OCI-LY3 (cell line): Measurements from ENCODE around the gene DENND1A.

ENCODE experiments used
- H2AFZ ChIP-seq: fragments of 200-600, 300-600 bp; shearing (Covaris generic); 2 replicates; pipeline ENCODE4 v1.6.0; 2014; ENCODE audit warnings: antibody characterized with exemption, low read depth, low read length
- H3K27ac ChIP-seq: fragments of 200-600, 300-600 bp; sonication (generic); 2 replicates; pipeline ENCODE4 v1.5.1; 2014; ENCODE audit warnings: mild to moderate bottlenecking, low read length, moderate library complexity, mixed read lengths
- H3K27me3 ChIP-seq: fragments of 200-600, 300-600 bp; sonication (generic); 2 replicates; pipeline ENCODE4 v1.6.1; 2014; ENCODE audit warnings: low read depth, low read length, mixed read lengths
- H3K36me3 ChIP-seq: fragments of 200-600, 300-600 bp; sonication (generic); replicated peaks from 2 replicates; pipeline ENCODE3; 2014; ENCODE audit warnings: low read depth, low read length, mixed read lengths
- H3K4me1 ChIP-seq: fragments of 300-600, 200-600 bp; sonication (generic); 2 replicates; pipeline ENCODE4 v1.6.1; 2014; ENCODE audit warnings: low read length, mixed read lengths
- H3K4me2 ChIP-seq: fragments of 200-600, 300-600 bp; sonication (generic); 2 replicates; pipeline ENCODE4 v1.6.1; 2014; ENCODE audit warnings: low read length, mixed read lengths
- H3K4me3 ChIP-seq: fragments of 300-600, 200-600 bp; sonication (generic); 2 replicates; pipeline ENCODE4 v1.5.1; 2014; ENCODE audit warnings: antibody characterized with exemption, mild to moderate bottlenecking, low read length, moderate library complexity
- H3K79me2 ChIP-seq: fragments of 300-600, 200-600 bp; shearing (Covaris generic); 2 replicates; pipeline ENCODE4 v1.6.1; 2014; ENCODE audit warnings: mild to moderate bottlenecking, low read length, mixed read lengths
- H3K9ac ChIP-seq: fragments of 300-600, 200-600 bp; shearing (Covaris generic); 2 replicates; pipeline ENCODE4 v1.6.0; 2014; ENCODE audit warnings: mild to moderate bottlenecking, low read length, moderate library complexity
- H3K9me3 ChIP-seq: fragments of 200-600, 300-600 bp; shearing (Covaris generic); 2 replicates; pipeline ENCODE4 v1.6.1; 2014; ENCODE audit warnings: low read length, mixed read lengths; ENCODE audit not compliant: insufficient read depth
- H4K20me1 ChIP-seq: fragments of 200-600, 300-600 bp; sonication (generic); 2 replicates; pipeline ENCODE4 v1.6.1; 2016; ENCODE audit warnings: low read length, mixed read lengths; ENCODE audit not compliant: insufficient read depth
- EZH2phosphoT487 ChIP-seq: fragments of 200-600 bp; shearing (Covaris generic); IDR thresholded peaks from 2 replicates; pipeline ENCODE4 v1.6.1; 2018; ENCODE audit warnings: antibody characterized with exemption, mixed run types, low read depth
- TF ChIP-seq, protein P1 (sequence below): fragments of 200-600, 300-600 bp; sonication (generic); IDR thresholded peaks from 2 replicates; pipeline ENCODE4 v1.5.1; 2014; ENCODE audit warnings: antibody characterized with exemption, low read length, low read depth

The DENND1A gene

GRCh38 chr9:123338710-123339665, 590.9 kb downstream of the DENND1A start:
- Histone ChIP-seq H3K9ac (peak overlapping the region; percentile 37; the same call in 1 of the 2 replicates), H2AFZ (peak overlapping the region; percentile 93), H4K20me1 (no peaks in the 10 kb centered on the region), H3K27ac (no peak overlapping the region), H3K4me1 (peaks cover 33% of the 10 kb centered on the region), H3K4me2 (peak overlapping the region; percentile 100), H3K4me3 (peak overlapping the region; percentile 80), H3K36me3 (no peaks in the 10 kb centered on the region), H3K79me2 (no peaks in the 10 kb centered on the region), H3K9me3 (no peaks in the 10 kb centered on the region; the same call in 1 of the 2 replicates), H3K27me3 (no peaks in the 10 kb centered on the region; the same call in 1 of the 2 replicates)
- TF ChIP-seq, protein P1, sequence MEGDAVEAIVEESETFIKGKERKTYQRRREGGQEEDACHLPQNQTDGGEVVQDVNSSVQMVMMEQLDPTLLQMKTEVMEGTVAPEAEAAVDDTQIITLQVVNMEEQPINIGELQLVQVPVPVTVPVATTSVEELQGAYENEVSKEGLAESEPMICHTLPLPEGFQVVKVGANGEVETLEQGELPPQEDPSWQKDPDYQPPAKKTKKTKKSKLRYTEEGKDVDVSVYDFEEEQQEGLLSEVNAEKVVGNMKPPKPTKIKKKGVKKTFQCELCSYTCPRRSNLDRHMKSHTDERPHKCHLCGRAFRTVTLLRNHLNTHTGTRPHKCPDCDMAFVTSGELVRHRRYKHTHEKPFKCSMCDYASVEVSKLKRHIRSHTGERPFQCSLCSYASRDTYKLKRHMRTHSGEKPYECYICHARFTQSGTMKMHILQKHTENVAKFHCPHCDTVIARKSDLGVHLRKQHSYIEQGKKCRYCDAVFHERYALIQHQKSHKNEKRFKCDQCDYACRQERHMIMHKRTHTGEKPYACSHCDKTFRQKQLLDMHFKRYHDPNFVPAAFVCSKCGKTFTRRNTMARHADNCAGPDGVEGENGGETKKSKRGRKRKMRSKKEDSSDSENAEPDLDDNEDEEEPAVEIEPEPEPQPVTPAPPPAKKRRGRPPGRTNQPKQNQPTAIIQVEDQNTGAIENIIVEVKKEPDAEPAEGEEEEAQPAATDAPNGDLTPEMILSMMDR, result no peak
- TF ChIP-seq EZH2phosphoT487, result no peak

GRCh38 chr9:123337971-123338370, 592.0 kb downstream of the DENND1A start:
- H3K27me3 ChIP-seq, result no peaks in the 10 kb centered on the region; the same call in 1 of the 2 replicates
- H3K4me1 ChIP-seq, result peaks cover 24% of the 10 kb centered on the region
- no peak overlapping the region for H3K4me3 ChIP-seq
- no peaks in the 10 kb centered on the region for H3K36me3 ChIP-seq
- no peak overlapping the region for H3K4me2 ChIP-seq
- H3K79me2 ChIP-seq, result no peaks in the 10 kb centered on the region
- no peak for TF ChIP-seq EZH2phosphoT487
- TF ChIP-seq, protein P1, result no peak
- H4K20me1 ChIP-seq, result no peaks in the 10 kb centered on the region
- H3K9ac ChIP-seq, result no peak overlapping the region
- no peak overlapping the region for H3K27ac ChIP-seq
- H2AFZ ChIP-seq, result no peak overlapping the region
- no peaks in the 10 kb centered on the region; the same call in 1 of the 2 replicates for H3K9me3 ChIP-seq

- Histone ChIP-seq H4K20me1 (no peaks in the 10 kb centered on the region), H3K9ac (no peak overlapping the region), H3K36me3 (no peaks in the 10 kb centered on the region), H3K4me3 (no peak overlapping the region), H3K79me2 (no peaks in the 10 kb centered on the region), H2AFZ (no peak overlapping the region), H3K27ac (no peak overlapping the region), H3K9me3 (no peaks in the 10 kb centered on the region; the same call in 1 of the 2 replicates), H3K4me2 (no peak overlapping the region), H3K4me1 (peaks cover 24% of the 10 kb centered on the region), H3K27me3 (no peaks in the 10 kb centered on the region; the same call in 1 of the 2 replicates)
- no peak for TF ChIP-seq EZH2phosphoT487
- TF ChIP-seq, protein P1, result no peak
These were observed 593.0 kb downstream of the DENND1A start for GRCh38 chr9:123336959-123337358.

DNA sequence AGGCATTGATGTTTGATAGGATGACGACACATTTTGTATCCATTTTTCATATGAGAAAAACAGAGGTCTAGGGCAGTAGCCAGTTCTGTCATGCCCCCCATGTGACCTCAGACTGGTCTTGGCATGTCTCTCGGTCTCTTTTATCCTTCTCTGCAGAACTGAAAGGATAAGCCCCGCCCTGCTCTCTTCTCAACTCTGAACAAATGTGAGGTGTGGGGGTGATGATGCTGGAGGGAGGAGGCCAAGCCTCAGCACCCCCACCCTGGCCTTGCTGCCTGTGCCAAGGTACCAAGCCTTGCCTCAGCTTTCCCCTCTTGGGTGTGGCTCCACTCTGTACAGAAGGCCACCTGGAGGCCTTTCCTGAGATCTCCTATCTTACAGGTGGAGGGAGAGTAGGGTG, 593.5 kb downstream of the DENND1A start:
- TF ChIP-seq, protein P1, result no peak
- TF ChIP-seq EZH2phosphoT487, result no peak
- Histone ChIP-seq H2AFZ (no peak overlapping the region), H3K27ac (no peak overlapping the region), H3K4me1 (peaks cover 24% of the 10 kb centered on the region), H4K20me1 (no peaks in the 10 kb centered on the region), H3K9me3 (no peaks in the 10 kb centered on the region; the same call in 1 of the 2 replicates), H3K36me3 (no peaks in the 10 kb centered on the region), H3K4me2 (no peak overlapping the region), H3K27me3 (no peaks in the 10 kb centered on the region; the same call in 1 of the 2 replicates), H3K9ac (no peak overlapping the region), H3K4me3 (no peak overlapping the region), H3K79me2 (no peaks in the 10 kb centered on the region)
